Measurements from ENCODE around the gene TLR1. TPM values are rescaled to one million over a fixed set of nuclear protein-coding genes. Genes with fewer than 3 reads are reported as not detected.

Gene TLR1
- polyA plus RNA-seq, 3 donors = 49.8 to 117 (median 62.2) TPM

GRCh38 chr4:38829237-38829636 is 24.6 kb upstream of the TLR1 start:
- no peak overlapping the region for H3K27ac ChIP-seq (ENCODE audit: low read depth in 1 of 2, low read length in 2 of 2)
- no peak overlapping the region for H3K27ac Mint-ChIP-seq
- H3K27me3 Mint-ChIP-seq (ENCODE audit: low read depth in 3 of 3) = peaks cover 0 to 2% (median 0%) of the 10 kb centered on the region in 3 donors
- H3K9me3 Mint-ChIP-seq = peaks cover 2 to 14% (median 7%) of the 10 kb centered on the region in 7 donors
- no peak overlapping the region for H3K4me3 Mint-ChIP-seq
- H2AFZ ChIP-seq (ENCODE audit: insufficient read depth, low read depth, low read length, poor library complexity, severe bottlenecking) = no peak overlapping the region
- TF ChIP-seq CTCF (IDR thresholded peaks at IDR 0.05) = no peak
- H3K27me3 ChIP-seq (ENCODE audit: control insufficient read depth in 2 of 2, insufficient read depth in 2 of 2, low read length in 2 of 2) = no peaks in the 10 kb centered on the region
- H3K36me3 ChIP-seq (replicated peaks in 1 of 2; ENCODE audit: control insufficient read depth in 1 of 2, insufficient read depth in 2 of 2, low read length in 2 of 2) = peaks cover 40 to 62% of the 10 kb centered on the region in 2 donors
- H3K4me1 ChIP-seq (ENCODE audit: control insufficient read depth in 1 of 2, insufficient read depth in 2 of 2, low read length in 2 of 2) = peaks cover 11 to 14% of the 10 kb centered on the region in 2 donors
- 100% methylated on average over 2 of the region's 5 CpGs for WGBS (ENCODE audit: insufficient coverage)
- H3K79me2 ChIP-seq (ENCODE audit: insufficient read depth, low read length) = peaks cover 60% of the 10 kb centered on the region
- H3K4me1 Mint-ChIP-seq = peaks cover 16% of the 10 kb centered on the region
- no peak for DNase-seq
- H4K20me1 ChIP-seq (ENCODE audit: insufficient read depth, low read length) = peaks cover 53% of the 10 kb centered on the region
- peaks cover 4 to 5% of the 10 kb centered on the region in 2 donors for H3K9me3 ChIP-seq (replicated peaks in 1 of 2; ENCODE audit: control insufficient read depth in 1 of 2, insufficient read depth in 1 of 2, low read length in 2 of 2)
- no peak overlapping the region for H3K4me2 ChIP-seq (replicated peaks; ENCODE audit: extremely low read depth, low read length, poor library complexity, severe bottlenecking)
- intact Hi-C loops (cut with micrococcal nuclease) = no loop called here
- no peak overlapping the region for H3K9ac ChIP-seq (ENCODE audit: insufficient read depth, low read length, poor library complexity, severe bottlenecking)
- H3K4me3 ChIP-seq (replicated peaks in 1 of 3; ENCODE audit: low read depth in 2 of 3, low read length in 3 of 3) = no peak overlapping the region
- H3K36me3 Mint-ChIP-seq = peaks cover 57 to 75% of the 10 kb centered on the region in 2 donors

GRCh38 chr4:38823766-38824165 is 19.2 kb upstream of the TLR1 start:
- no peak overlapping the region for H3K4me3 ChIP-seq (replicated peaks in 1 of 3; ENCODE audit: low read depth in 2 of 3, low read length in 3 of 3)
- no peak for DNase-seq
- Mint-ChIP-seq H3K27me3 (ENCODE audit: low read depth in 3 of 3) (peaks cover 0 to 2% (median 2%) of the 10 kb centered on the region in 3 donors), H3K4me3 (no peak overlapping the region), H3K27ac (peak overlapping the region in 2 of 7 donors; percentile 33 to 36), H3K36me3 (peaks cover 59 to 63% of the 10 kb centered on the region in 2 donors), H3K9me3 (peaks cover 12 to 26% (median 17%) of the 10 kb centered on the region in 7 donors), H3K4me1 (peaks cover 21% of the 10 kb centered on the region)
- H3K9ac ChIP-seq (ENCODE audit: insufficient read depth, low read length, poor library complexity, severe bottlenecking) = no peak overlapping the region
- no peak for TF ChIP-seq CTCF (IDR thresholded peaks at IDR 0.05)
- H2AFZ ChIP-seq (ENCODE audit: insufficient read depth, low read depth, low read length, poor library complexity, severe bottlenecking) = no peak overlapping the region
- H4K20me1 ChIP-seq (ENCODE audit: insufficient read depth, low read length) = peaks cover 13% of the 10 kb centered on the region
- intact Hi-C loops (cut with micrococcal nuclease) = no loop called here
- no peak overlapping the region for H3K4me2 ChIP-seq (replicated peaks; ENCODE audit: extremely low read depth, low read length, poor library complexity, severe bottlenecking)
- H3K9me3 ChIP-seq (replicated peaks in 1 of 2; ENCODE audit: control insufficient read depth in 1 of 2, insufficient read depth in 1 of 2, low read length in 2 of 2) = peaks cover 18 to 21% of the 10 kb centered on the region in 2 donors
- H3K4me1 ChIP-seq (ENCODE audit: control insufficient read depth in 1 of 2, insufficient read depth in 2 of 2, low read length in 2 of 2) = peaks cover 6 to 12% of the 10 kb centered on the region in 2 donors
- H3K36me3 ChIP-seq (replicated peaks in 1 of 2; ENCODE audit: control insufficient read depth in 1 of 2, insufficient read depth in 2 of 2, low read length in 2 of 2) = peaks cover 31 to 63% of the 10 kb centered on the region in 2 donors
- WGBS (ENCODE audit: insufficient coverage) = 97% methylated on average over 27 of the region's 27 CpGs
- H3K27me3 ChIP-seq (ENCODE audit: control insufficient read depth in 2 of 2, insufficient read depth in 2 of 2, low read length in 2 of 2) = no peaks in the 10 kb centered on the region
- peaks cover 16% of the 10 kb centered on the region for H3K79me2 ChIP-seq (ENCODE audit: insufficient read depth, low read length)
- no peak overlapping the region for H3K27ac ChIP-seq (ENCODE audit: low read depth in 1 of 2, low read length in 2 of 2)

All from CD14-positive monocyte (primary cell).